ENCODE results near the gene ITGB6. TPM values are rescaled to one million over a fixed set of nuclear protein-coding genes. Genes with fewer than 3 reads are reported as not detected.

Gene ITGB6
- total RNA-seq, 1 donor from 2014 or later = not detected

GRCh38 chr2:160203422-160203821 lies 3.4 kb upstream of the ITGB6 start:
- H3K9me3 ChIP-seq (ENCODE audit: low read depth) = no peaks in the 10 kb centered on the region
- no peaks in the 10 kb centered on the region for H3K36me3 ChIP-seq
- H3K9ac ChIP-seq = no peak overlapping the region
- peaks cover 11% of the 10 kb centered on the region for H3K4me1 Mint-ChIP-seq
- no peaks in the 10 kb centered on the region for H3K79me2 ChIP-seq (ENCODE audit: low read depth)
- H2AFZ ChIP-seq (replicated peaks) = no peak overlapping the region
- H3K27ac ChIP-seq = no peak overlapping the region
- H3F3A ChIP-seq (ENCODE audit: low read depth) = peaks cover 13% of the 10 kb centered on the region
- DNase-seq (ENCODE audit: low spot score) = no peak
- no peak overlapping the region for H3K4me3 ChIP-seq
- H3K27ac Mint-ChIP-seq = no peak overlapping the region
- peaks cover 12% of the 10 kb centered on the region for H3K9me3 Mint-ChIP-seq
- H4K20me1 ChIP-seq (ENCODE audit: low read depth) = no peaks in the 10 kb centered on the region
- H3K4me1 ChIP-seq = peaks cover 11% of the 10 kb centered on the region
- no peaks in the 10 kb centered on the region for H3K27me3 Mint-ChIP-seq (ENCODE audit: insufficient read depth, low read depth)
- H3K4me3 Mint-ChIP-seq = no peak overlapping the region
- TF ChIP-seq CTCF (IDR thresholded peaks at IDR 0.05) = no peak
- TF ChIP-seq EZH2 (IDR thresholded peaks at IDR 0.05) = no peak
- no peak for TF ChIP-seq EZH2phosphoT487 (IDR thresholded peaks at IDR 0.05)
- peaks cover 2% of the 10 kb centered on the region for H3K36me3 Mint-ChIP-seq
- no peak overlapping the region for H3K4me2 ChIP-seq
- H3K27me3 ChIP-seq = no peaks in the 10 kb centered on the region

GRCh38 chr2:160203007-160203406 lies 2.9 kb upstream of the ITGB6 start:
- TF ChIP-seq EZH2 (IDR thresholded peaks at IDR 0.05) = no peak
- no peak for TF ChIP-seq CTCF (IDR thresholded peaks at IDR 0.05)
- TF ChIP-seq EZH2phosphoT487 (IDR thresholded peaks at IDR 0.05) = no peak
- Histone ChIP-seq H3K9me3 (ENCODE audit: low read depth) (no peaks in the 10 kb centered on the region), H3K4me1 (peaks cover 7% of the 10 kb centered on the region), H3F3A (ENCODE audit: low read depth) (peaks cover 9% of the 10 kb centered on the region), H3K36me3 (no peaks in the 10 kb centered on the region), H2AFZ (replicated peaks) (no peak overlapping the region), H3K9ac (no peak overlapping the region), H3K4me2 (no peak overlapping the region), H3K4me3 (no peak overlapping the region), H3K79me2 (ENCODE audit: low read depth) (no peaks in the 10 kb centered on the region), H3K27ac (no peak overlapping the region), H4K20me1 (ENCODE audit: low read depth) (no peaks in the 10 kb centered on the region), H3K27me3 (no peaks in the 10 kb centered on the region)
- peaks cover 7% of the 10 kb centered on the region for H3K4me1 Mint-ChIP-seq
- DNase-seq (ENCODE audit: low spot score) = no peak
- H3K4me3 Mint-ChIP-seq = no peak overlapping the region
- H3K36me3 Mint-ChIP-seq = peaks cover 2% of the 10 kb centered on the region
- peaks cover 12% of the 10 kb centered on the region for H3K9me3 Mint-ChIP-seq
- no peaks in the 10 kb centered on the region for H3K27me3 Mint-ChIP-seq (ENCODE audit: insufficient read depth, low read depth)
- no peak overlapping the region for H3K27ac Mint-ChIP-seq

GRCh38 chr2:160201849-160202539 lies 1.9 kb upstream of the ITGB6 start:
- H3K4me3 ChIP-seq = no peak overlapping the region
- H3K27me3 ChIP-seq = no peaks in the 10 kb centered on the region
- H2AFZ ChIP-seq (replicated peaks) = no peak overlapping the region
- H3K27ac Mint-ChIP-seq = no peak overlapping the region
- no peaks in the 10 kb centered on the region for H4K20me1 ChIP-seq (ENCODE audit: low read depth)
- peaks cover 7% of the 10 kb centered on the region for H3K9me3 Mint-ChIP-seq
- H3K36me3 ChIP-seq = no peaks in the 10 kb centered on the region
- DNase-seq (ENCODE audit: low spot score) = no peak
- H3K27me3 Mint-ChIP-seq (ENCODE audit: insufficient read depth, low read depth) = no peaks in the 10 kb centered on the region
- H3K9me3 ChIP-seq (ENCODE audit: low read depth) = no peaks in the 10 kb centered on the region
- H3F3A ChIP-seq (ENCODE audit: low read depth) = no peaks in the 10 kb centered on the region
- no peaks in the 10 kb centered on the region for H3K36me3 Mint-ChIP-seq
- no peak overlapping the region for H3K4me3 Mint-ChIP-seq
- H3K9ac ChIP-seq = no peak overlapping the region
- no peaks in the 10 kb centered on the region for H3K4me1 ChIP-seq
- no peak overlapping the region for H3K4me2 ChIP-seq
- H3K27ac ChIP-seq = no peak overlapping the region
- no peaks in the 10 kb centered on the region for H3K4me1 Mint-ChIP-seq
- TF ChIP-seq EZH2phosphoT487 (IDR thresholded peaks at IDR 0.05) (no peak), EZH2 (IDR thresholded peaks at IDR 0.05) (no peak), CTCF (IDR thresholded peaks at IDR 0.05) (no peak)
- H3K79me2 ChIP-seq (ENCODE audit: low read depth) = no peaks in the 10 kb centered on the region

Data from neural progenitor cell (in vitro differentiated cells).